GM19467 (cell line): ENCODE data around the gene PCIF1.

Experiments used
- ATAC-seq: cut with Tn5 transposase; IDR thresholded peaks from one replicate; pipeline ENCODE4 v1.9.1; 2021; ENCODE audit warnings: mild to moderate bottlenecking, moderate library complexity; ENCODE audit not compliant: unreplicated experiment

The PCIF1 gene

GRCh38 chr20:45964006-45964400 is 29.5 kb downstream of the PCIF1 start:
- ATAC-seq, result no peak

DNA sequence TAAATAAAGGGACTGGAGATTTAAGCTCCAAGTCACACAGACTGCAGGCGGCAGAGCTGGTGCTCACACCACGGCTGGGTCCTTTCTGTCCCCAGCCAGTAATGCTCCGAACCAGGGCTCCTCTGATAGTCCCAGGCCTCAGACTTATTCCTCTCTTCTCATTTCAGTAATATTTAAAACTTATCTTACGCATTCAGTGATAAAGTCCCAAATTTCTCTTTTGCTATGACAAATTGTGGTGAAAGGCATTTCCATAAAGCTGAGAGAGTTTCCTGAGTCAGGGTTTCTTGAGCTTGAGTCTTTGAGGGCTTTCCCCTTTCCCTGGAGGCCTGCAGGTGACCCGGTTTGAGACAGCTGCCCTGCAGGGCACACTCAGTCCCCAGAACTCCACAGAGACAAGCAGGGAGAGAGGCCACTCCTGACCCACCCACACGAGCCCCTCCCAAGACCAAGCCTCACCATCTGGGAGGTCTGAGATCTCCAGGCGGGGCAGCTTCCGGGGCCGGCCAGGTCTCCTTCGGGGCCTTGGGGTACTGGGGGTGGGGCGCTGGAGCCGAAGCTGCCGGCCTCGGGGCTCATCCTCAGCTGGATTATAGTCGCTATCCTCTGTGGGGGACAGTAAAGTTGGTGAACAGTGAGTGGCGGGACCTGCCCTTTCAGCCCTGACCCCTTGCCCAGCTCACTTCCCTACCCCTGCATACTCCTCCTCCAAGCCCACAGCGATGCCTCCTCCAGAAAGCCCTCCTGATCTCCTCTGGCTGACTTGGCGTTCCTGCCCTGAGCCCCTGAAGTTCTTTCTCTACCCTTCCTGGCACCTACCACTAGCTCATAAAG is 30.9 kb downstream of the PCIF1 start:
- no peak for ATAC-seq

DNA sequence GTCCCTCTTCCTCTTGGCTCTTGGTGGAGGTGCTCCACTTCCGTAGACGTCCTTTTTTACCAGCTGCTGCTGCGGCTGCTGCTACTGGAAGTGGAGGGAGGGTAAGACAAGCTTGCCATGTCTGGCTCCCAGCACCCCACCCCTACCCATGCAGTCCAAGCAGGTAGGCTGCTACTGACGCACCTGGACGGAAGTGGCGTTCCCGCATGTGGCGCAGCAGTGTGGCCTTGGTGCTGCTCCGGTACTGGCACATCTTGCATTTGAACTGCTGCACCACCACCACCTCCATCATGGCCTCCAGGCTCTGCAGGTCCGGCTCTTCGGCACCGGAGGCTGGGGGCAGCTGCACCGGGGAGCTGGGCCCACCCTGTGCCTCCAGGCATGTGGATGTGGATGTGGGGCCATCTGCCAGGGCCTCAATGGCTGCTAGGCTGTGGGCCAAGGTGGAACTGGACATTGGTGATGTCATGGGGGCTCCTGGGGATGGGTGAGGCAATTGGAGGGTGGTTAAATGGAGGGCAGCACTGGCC is 33.1 kb downstream of the PCIF1 start:
- no peak for ATAC-seq

DNA sequence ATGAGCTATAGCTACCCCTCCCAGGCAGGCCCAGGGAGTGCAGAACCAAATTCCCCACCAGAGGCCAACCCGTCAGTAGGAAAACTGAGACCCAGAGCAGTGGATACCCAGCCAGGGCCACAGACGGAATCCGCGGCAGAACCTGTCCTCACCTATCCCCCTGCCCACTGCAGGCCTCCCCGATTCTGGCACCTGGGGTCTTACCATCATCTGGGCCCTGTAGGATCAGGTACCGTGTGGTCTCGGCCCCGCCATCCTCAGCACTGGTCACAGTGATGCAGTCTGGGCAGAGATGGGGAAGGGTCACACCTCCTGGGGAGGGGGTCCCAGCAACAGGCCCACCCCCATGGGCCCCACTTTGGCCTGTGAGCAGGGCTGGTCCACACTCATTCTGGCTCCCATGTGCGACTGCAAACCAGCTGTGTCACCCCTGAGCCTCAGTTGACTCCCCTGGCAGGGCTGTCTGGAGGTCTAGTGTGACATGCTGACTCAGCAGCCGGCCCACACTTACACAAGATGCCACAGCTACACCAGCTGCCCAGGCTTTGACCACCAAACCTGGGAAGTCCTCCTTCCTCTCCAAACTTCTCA is 33.7 kb downstream of the PCIF1 start:
- no peak for ATAC-seq

DNA sequence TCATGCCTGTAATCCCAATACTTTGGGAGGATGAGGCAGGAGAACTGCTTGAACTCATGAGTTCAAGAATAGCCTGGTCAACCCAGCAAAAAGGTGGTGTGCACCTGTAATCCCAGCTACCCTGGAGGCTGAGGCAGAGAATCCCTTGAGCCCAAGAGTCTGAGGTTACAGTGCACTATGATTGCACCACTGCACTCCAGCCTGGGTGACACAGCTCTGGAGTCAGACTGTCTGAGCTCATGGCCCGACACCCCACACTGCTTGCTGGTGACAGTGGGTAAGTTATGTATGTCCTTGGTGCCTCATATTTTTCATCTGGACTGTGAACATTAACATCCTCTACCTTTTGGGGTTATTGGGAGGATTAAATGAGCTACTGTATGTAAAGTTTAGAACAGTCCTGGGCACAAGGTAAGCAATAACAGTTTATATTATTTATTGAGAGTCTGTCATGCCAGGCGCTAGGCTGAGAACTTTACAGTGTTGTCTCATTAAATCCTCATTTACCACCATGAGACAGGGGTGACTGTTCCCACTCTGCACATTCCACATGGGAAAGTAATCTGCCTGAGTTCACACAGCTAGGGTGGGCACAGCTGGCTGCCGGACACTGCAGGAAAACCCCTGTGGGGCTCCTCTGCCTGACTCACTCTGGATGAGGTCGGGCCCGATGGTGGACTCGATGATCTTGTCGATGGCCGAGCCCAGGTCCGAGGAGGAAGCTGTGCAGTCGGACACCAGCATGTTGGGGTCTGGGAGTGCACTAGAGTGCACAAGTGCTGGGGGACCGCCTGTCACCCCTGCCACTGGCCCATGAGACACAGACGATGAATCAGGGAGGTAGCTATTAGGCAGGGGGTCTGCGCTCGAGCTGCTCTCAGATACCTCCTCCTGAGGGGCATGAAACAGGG is 34.6 kb downstream of the PCIF1 start:
- ATAC-seq, result no peak

GRCh38 chr20:45969712-45970634 is 35.5 kb downstream of the PCIF1 start:
- ATAC-seq, result no peak

DNA sequence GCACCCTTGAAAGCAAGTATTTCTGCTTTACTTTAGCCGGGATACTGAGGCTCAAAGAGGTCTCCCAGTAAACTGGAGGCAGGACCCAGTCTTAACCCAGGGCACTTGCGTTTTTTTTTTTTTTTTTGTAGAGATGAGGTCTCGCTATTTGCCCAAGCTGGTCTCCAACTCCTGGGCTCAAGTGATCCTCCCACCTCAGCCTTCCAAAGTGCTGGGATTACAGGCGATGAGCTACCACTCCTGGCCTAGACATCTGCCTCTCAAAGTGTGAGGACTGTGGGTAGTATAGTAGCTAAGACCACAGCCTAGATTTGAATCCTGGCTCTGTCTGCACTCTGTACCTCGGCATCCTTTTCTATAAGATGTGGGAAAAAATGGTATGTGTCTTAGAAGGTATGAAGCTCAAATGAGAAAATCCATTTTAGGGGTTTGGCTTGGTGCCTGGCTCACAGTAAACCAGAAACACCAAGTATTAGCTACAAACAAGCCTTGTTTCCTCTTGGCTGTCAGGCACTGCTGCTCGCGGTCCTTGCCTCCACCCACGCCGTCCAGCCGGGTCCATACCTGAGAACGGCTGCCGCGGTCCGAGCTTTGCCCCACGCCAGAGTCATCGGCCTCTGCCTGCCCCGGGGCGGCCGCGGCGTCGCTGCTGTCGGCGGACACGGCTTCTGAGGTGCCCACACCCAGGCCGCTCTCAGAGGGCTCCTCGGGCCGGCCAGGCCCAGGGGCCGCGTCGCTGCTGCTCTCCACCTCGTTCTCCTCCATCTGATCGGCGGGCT is 36.4 kb downstream of the PCIF1 start:
- no peak for ATAC-seq

DNA sequence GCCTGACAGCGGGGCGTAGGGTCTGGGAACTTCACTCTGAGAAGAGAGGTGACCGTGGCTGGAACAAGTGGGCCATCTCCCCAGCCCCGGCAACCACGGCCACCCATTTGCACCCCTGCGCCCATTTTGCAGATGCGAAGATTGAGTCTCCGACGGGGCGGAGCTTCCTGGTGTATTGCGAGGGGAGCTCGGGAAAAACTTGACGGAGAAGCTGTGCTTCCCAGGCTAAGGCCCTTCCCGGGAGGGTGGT is 36.9 kb downstream of the PCIF1 start:
- ATAC-seq, result no peak

- ATAC-seq, result peak; percentile 63
These were observed 37.4 kb downstream of the PCIF1 start, which contains the start of gene ZNF335 for GRCh38 chr20:45971675-45972499. Gene ZNF335 (minus strand): TSS chr20:45972203. CDS start chr20:45971410, 793 bp downstream.

DNA sequence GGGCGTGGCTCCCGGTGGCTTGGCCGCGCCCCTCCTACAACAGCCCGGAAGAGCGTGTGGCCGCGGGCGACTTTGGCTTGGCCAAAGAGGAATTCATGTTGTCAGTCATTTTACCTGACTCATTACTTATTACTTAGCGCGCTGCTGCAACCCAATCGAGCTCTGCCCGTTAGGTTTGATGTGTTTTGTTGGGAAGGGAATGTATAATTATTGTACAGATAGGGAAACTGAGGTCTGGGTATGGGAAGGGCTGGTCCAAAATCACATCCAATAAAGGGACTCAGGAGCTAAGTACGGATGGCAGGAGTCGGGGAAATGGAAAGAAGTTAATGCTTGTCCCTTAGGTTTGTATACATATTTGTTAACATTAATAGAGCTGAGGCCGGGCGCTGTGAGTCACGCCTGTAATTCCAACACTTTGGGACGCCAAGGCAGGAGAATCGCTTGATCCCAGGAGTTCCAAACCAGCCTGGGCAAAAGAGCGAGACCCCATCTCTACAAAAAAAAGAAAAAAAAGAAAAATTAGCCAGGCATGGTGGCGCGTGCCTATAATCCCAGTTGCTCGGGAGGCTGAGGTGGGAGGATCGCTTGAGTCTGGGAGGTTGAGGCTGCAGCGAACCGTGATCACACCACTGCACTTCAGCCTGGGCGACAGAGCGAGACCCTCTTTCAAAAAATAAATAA is 38.2 kb downstream of the PCIF1 start:
- no peak for ATAC-seq

GRCh38 chr20:45974896-45975565 is 40.5 kb downstream of the PCIF1 start:
- ATAC-seq, result no peak

GRCh38 chr20:45975686-45976085 is 41.2 kb downstream of the PCIF1 start:
- ATAC-seq, result no peak

DNA sequence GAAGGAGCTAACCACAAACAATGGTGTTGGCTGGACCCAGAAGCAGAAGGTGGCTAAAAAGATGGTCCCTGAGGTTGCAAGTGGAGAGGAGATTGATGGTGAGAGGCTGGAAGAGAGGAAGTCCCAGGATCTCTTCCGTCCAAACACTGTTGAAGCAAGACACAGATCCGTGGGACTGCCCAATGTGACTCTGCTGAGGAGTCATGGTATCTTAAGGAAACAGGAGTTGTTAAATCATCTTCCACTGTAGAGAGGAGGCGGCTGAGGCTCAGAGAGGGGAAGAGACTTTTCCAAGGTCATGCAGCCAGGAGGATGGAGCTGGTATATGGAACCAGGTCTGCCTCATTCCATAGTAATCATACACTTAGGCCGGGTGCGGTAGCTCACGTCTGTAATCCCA is 41.6 kb downstream of the PCIF1 start:
- ATAC-seq, result no peak

DNA sequence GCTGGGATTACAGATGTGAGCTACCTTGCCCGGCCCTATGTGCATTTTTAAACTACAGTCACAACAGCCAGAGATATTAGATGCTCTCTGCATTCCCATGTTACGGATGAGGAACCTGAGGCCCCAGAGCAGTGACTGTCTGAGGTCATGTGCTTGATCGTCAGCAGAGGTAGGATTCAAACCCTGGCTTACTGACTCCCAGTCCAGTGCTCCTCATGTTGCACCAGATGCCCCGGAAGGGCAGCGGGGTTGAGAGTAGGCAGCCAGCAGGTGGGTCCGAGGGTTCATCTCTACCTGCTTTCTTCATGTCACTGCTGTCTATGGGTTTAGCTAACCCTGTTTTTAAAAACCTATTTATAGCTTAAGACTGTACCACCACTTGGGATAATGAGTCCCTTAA is 46.8 kb downstream of the PCIF1 start:
- ATAC-seq, result no peak

- no peak for ATAC-seq
These were observed 48.8 kb downstream of the PCIF1 start for GRCh38 chr20:45983279-45983743.

GRCh38 chr20:45985573-45985972 is 51.1 kb downstream of the PCIF1 start:
- ATAC-seq, result no peak

- no peak for ATAC-seq
These were observed 52.8 kb downstream of the PCIF1 start for GRCh38 chr20:45987108-45987780.
